ENCODE results near the gene CD99.

DNA sequence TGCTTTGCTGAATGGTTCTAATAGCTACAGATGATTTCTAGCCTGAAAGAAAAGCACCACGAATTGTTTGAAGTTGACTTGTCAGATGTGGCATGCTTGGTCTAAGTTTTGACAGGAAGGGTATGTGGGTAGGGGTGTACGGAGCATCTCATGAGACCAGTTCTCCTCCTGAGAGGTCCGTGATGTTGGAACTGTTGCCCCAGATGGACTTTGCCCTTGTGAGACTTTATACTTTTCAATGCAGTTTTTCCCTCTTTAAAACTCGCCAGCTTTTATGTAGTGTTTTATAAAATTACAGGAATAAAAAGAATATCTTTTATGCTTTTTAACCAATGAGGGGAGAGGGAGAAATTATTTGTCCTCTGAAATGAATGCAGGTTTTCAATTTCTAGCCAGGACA lies 44.2 kb downstream of the CD99 start:
- TF ChIP-seq, protein P1, sequence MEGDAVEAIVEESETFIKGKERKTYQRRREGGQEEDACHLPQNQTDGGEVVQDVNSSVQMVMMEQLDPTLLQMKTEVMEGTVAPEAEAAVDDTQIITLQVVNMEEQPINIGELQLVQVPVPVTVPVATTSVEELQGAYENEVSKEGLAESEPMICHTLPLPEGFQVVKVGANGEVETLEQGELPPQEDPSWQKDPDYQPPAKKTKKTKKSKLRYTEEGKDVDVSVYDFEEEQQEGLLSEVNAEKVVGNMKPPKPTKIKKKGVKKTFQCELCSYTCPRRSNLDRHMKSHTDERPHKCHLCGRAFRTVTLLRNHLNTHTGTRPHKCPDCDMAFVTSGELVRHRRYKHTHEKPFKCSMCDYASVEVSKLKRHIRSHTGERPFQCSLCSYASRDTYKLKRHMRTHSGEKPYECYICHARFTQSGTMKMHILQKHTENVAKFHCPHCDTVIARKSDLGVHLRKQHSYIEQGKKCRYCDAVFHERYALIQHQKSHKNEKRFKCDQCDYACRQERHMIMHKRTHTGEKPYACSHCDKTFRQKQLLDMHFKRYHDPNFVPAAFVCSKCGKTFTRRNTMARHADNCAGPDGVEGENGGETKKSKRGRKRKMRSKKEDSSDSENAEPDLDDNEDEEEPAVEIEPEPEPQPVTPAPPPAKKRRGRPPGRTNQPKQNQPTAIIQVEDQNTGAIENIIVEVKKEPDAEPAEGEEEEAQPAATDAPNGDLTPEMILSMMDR (IDR thresholded peaks at IDR 0.05) = no peak
- no peak for TF ChIP-seq POLR2AphosphoS5 (IDR thresholded peaks at IDR 0.05; ENCODE audit: low read depth, low read length)
- TF ChIP-seq RAD21 (IDR thresholded peaks at IDR 0.05; ENCODE audit: low read length) = no peak
